HG02763 (cell line): ENCODE results near the gene ZNF654.
"Not testable (repeated sequence)": the region's sequence is repeated elsewhere in the genome, so short reads cannot be mapped to it uniquely, and the experiment has no call there.

ENCODE experiments used
- ATAC-seq: cut with Tn5 transposase; IDR thresholded peaks from one replicate; pipeline ENCODE4 v1.9.1; 2021; ENCODE audit warnings: mild to moderate bottlenecking, moderate library complexity; ENCODE audit not compliant: unreplicated experiment

The ZNF654 gene

DNA sequence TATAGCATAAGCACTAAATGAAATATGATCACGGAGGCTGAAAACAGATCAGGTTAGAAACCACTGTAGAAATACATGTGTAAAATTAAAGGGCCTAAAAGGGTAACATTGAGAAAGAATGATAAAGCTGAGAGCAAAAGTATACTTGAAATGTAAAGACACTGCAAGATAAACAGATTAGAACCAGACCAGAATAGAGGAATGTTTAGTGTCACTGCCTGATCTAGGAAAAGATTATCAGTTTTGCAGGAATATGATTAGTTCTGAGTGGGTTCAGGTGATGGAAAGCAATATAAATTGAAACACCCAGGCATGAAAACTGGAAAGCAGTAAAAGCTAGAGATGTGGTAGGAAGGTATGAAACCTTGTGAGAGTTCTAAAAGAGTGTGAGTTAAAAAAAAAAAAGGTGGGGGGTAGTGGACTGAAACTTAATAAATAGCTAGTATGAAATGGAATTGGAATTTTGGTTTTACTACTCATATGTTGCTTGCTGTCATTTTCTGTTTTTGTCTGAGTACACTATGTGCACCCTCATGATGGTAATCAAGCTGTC is 74.7 kb downstream of the ZNF654 start:
- no peak for ATAC-seq

- ATAC-seq = no peak
Measured at GRCh38 chr3:88137836-88138235, 78.8 kb downstream of the ZNF654 start.

DNA sequence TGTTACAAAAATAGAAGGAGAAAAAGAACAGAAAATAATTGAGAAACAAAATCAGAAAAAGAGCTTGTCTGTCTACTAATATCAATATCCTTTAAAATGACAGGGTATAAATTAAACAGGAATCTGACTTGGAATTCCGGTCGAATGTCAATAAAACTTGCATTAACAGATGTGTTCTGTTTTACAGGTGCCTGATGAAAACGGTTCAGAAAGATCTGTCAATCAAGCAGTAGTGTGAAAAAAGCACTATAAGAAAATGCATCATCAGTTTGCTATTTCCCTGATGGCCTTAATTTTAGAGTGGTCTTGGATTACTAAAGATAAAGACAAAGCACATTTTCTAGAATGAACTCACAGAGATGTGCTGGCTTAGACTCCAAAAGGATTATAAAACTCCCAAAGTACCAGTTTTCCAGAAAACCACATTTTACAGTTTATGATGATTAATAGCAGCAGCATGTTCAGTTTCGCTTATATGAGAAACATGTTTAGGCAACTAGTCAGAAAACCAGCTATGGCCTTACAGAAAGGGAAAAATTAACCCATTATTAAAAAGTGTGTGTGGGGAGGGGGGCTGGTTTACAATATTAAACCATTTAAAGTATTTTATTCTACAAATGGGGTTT is 82.5 kb downstream of the ZNF654 start:
- ATAC-seq = no peak

- peak; percentile 60 for ATAC-seq
Measured at GRCh38 chr3:88142094-88142624, 83.1 kb downstream of the ZNF654 start.

DNA sequence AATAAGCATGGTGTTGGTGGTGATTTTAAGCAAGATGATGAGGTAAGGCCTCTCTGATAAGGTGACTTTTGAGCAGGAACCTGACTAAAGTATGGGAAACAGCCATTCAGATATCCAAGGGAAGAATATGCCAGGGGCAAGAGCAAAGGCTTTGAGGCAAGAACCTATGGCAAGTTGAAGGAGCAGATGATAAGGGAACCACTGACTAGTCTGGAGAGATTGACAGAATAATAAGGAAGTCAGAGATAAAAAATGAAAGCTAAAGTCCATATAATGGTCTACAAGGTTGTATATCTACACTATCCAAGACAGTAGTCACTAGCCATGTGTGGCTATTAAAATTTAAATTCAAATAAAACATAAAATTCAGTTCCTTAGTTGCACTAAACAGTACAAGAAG is 88.2 kb downstream of the ZNF654 start:
- no peak for ATAC-seq

- ATAC-seq = no peak
Measured at GRCh38 chr3:88148651-88149050, 89.6 kb downstream of the ZNF654 start.

DNA sequence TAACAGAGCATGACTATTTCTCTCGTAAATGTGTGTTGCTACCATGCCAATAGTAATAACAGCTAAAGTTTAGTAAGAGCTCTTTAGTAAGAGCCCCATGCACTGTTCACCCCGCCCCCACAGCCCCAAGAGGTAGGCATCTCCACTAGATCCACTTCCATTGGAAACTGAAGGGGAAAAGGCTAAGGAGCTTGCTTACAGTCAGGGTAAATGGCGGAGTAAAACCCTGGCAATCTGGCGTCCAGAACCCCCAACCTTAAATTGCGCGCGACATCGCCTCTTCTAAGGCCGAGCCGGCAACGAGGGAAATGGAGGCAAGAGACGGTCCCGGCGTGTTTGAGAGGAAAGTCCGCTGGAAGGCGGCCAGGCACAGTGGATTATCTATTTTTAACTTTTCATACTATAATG is 90.0 kb downstream of the ZNF654 start:
- peak; percentile 4 for ATAC-seq

GRCh38 chr3:88149509-88150362 is 90.7 kb downstream of the ZNF654 start, which contains the start of gene C3orf38:
Gene C3orf38, plus strand, starts transcription at chr3:88149959. Its CDS starts 94 bp downstream, at chr3:88150053.
- peak; percentile 83 for ATAC-seq

DNA sequence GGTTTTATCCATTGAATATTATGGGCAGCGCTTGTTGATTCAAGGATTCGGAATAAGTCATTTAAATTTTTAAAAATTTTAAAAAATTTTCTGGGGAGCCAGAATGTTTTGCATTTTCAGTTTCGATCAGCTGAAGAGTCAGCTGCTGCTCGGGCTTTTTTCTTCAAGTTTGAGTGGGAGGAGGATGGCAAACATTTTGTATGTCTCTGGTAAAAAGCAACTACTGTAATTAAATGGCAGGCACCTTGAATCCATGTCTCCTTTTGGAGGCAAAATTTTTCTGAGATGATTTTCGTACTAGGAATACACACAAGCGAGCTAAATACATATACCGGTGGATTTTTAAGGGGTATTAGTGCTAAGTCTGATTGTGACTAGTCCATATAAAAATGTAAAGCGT is 91.3 kb downstream of the ZNF654 start:
- peak; percentile 33 for ATAC-seq

DNA sequence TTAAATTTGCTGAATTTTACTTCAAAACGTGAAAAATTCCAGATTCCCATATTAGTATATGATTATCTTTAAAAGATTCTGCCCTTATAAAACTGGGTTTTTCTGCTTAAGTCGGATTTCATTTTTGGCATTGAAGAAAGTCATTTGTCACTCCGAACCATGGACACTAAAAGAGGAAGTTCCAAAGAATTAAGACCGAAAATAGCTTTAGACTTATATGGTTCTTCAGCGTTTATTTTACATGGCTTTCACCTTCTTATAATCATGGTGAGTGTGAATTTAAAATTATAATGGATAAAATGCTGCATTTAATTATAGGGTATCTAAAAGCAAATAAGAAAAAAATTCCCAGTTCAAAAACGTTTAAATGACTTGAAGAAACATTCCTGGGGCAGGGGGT is 91.8 kb downstream of the ZNF654 start:
- no peak for ATAC-seq

DNA sequence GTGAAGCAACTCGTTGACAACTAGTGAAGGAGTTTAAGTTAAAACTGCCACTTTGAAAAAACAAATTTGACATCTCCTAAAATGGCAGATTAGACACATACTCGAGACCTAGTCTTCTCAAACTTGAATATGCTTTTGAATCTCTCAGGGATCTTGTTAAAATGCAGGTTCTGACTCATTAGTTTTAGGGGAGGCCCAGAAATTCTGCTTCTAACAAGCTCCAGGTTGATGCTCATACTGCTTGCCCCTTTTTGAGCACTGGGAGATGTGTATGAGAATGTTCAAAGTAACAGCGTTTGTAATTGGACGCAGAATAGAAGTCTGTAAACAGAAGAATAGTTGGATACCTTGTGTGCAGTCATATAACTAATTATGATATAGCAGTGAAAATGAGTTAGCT is 92.3 kb downstream of the ZNF654 start:
- ATAC-seq = no peak

- no peak for ATAC-seq
Measured at GRCh38 chr3:88152841-88153240, 93.8 kb downstream of the ZNF654 start.

DNA sequence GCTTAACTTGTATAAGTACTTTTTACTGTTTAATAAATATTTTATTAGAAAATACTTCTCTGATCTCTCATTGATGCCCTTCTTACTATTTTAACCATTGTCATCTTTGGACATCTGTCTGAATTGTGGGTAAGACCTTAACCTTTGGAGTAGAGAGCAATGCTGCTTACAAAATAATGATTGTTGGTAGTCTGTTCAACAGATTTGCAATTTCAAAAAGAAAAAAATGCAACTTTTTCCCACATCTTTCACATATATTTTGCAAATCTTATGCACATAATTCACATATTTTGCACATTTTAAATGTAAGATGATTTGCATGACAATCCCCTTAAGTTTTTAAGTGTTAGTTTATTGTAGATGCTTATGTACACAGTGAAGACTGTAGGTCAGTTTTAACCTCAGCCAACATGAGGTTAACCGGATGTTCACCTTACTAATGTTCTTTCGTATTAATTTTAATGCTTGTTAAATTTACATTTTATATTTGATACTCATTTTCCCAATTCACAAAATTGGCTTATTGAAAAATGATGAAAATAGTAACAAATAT is 107.4 kb downstream of the ZNF654 start:
- no peak for ATAC-seq

- no peak for ATAC-seq
Measured at GRCh38 chr3:88167173-88167572, 108.1 kb downstream of the ZNF654 start.

DNA sequence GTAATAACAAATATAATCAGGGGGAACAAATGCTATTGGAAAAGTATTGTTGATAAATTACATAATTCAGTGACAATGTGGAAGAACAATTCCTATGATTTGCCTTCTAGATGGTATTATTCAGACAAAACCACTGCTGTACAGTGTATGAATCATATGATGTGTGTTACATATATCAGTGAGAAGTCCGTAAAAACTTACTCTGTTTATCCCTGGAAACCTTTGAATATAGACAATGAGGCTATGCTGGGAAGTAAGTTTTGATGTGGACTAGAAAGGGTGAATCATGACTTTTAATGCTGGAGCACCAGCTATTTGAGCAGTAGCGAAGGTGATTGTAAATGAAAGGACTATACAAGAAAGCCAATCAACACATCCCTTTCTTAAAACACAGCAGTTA is 108.6 kb downstream of the ZNF654 start:
- ATAC-seq = no peak

DNA sequence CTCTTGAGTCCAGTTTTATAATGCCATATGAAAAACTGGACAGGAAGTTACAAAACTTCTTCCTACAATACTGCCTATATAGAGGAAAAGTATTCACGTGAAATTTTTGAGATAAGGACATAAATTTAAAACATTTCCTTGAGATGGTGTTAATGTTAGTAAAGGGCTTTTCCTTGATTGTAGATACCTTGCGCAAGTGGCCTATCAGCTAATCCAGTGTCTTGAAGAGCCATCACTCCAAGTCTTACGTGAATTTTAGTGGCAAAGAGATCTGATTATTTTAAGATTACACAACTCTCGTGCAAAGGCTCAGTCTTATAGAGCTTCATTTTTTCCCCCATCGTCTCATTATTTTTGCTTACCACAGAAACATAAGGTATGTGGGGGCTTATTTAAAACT is 109.1 kb downstream of the ZNF654 start:
- ATAC-seq = no peak

DNA sequence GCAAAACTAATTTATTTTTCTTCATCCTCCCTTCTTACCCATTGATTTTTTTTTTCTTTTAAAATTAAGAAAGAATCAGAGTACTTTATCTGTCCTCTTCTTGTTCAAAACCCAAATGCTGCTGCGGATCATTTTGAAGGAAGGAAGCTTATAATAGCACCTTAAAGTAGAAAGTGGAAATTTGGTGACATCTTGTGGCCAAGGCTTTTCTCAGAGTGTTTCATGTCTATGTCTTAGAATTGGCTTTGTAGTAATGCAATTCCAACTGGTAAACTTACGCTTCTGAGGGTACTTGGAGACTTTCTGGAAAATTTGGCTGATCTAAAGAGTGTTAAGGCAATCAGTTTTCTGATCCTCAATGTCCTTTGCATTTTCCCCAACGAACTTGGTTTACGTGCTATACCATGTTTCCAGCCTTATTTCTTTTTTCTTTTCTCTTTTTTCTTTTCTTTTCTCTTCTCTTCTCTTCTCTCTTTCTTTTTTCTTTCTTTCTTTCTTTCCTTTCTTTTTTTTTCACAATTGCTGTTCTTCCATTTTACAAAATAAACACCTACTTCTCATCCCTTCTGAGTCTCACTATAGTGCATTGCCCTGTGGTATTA is 121.4 kb downstream of the ZNF654 start:
- ATAC-seq = peak; percentile 86

DNA sequence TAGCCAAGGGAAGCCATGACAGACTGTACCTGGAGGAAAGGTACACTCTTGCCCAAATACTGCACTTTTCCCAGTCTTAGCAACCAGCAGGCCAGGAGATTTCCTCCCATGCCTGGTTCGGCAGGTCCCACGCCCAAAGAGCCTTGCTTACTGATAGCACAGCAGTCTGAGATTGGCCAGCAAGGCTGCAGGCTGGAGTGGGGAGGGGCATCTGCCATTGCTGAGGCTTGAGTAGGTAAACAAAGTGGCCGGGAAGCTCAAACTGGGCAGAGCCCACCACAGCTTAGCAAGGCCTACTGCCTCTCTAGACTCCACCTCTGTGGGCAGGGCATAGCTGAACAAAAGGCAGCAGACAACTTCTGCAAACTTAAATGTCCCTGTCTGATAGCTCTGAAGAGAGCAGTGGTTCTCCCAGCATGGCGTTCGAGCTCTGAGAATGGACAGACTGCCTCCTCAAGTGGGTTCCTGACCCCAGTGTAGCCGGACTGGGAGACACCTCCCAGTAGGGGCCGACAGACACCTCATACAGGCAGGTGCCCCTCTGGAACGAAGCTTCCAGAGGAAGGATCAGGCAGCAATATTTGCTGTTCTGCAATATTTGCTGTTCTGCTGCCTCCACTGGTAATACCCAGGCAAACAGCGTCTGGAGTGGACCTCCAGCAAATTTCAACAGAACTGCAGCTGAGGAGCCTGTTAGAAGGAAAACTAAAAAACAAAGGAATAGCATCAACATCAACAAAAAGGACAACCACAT is 123.3 kb downstream of the ZNF654 start:
- ATAC-seq = not testable (repeated sequence)

- ATAC-seq = no peak
Measured at GRCh38 chr3:88188436-88188835, 129.4 kb downstream of the ZNF654 start.

GRCh38 chr3:88189361-88189810 is 130.3 kb downstream of the ZNF654 start:
- peak; percentile 94 for ATAC-seq
